Measurements from ENCODE around the gene SYT5.
"Not testable (repeated sequence)": the region's sequence is repeated elsewhere in the genome, so short reads cannot be mapped to it uniquely, and the experiment has no call there.

The SYT5 gene

DNA sequence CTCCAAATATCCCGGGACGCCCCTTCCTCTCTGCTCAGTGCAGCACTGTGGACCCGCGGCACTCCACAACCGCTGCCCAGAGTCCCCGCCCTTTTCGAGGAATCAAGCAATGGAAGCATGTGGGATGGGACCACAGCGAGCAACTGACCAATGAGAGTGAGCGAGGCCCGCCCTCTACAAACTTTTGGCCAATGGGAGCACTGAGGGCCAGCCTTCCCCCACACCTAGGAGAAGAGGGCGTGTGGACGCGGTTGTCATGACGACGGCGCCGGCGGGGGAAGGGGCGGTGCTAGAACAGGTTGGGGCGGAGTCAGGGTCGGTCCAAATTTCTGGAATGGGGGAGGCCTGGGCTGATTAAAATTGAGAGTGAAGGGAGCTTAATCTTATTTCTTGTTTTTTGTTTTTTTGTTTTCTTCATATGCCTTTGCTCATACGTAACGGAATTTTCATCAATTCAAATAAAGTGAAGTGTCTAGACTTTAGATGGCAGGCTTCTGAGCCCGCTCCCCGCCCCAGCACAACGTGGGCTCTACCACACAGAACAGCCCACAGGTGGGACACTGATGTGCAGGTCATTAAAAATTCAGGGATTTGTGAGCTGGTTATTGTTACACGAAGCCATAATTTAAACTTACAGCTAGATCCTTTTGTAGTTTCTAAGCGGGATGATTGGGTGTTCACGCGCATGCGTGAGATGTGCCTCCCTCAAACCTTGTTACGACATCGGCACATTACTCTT lies 13.4 kb downstream of the SYT5 start, which contains the start of gene DNAAF3:
TSS of gene DNAAF3 (minus strand) at position 84 of the 739 bp plus-strand sequence. CDS start 200 bp downstream, outside the sequence.
- peak; percentile 99 for DNase-seq

GRCh38 chr19:55165952-55166529 lies 14.0 kb downstream of the SYT5 start:
- peak; percentile 83 for DNase-seq

GRCh38 chr19:55161571-55162322 lies 18.3 kb downstream of the SYT5 start:
- DNase-seq: no peak

- DNase-seq: no peak
These were observed 19.1 kb downstream of the SYT5 start for GRCh38 chr19:55160986-55161365.

- DNase-seq: peak; percentile 96
These were observed 19.7 kb downstream of the SYT5 start for GRCh38 chr19:55160128-55160985.

- no peak for DNase-seq
These were observed 21.0 kb downstream of the SYT5 start for GRCh38 chr19:55158848-55159749.

DNA sequence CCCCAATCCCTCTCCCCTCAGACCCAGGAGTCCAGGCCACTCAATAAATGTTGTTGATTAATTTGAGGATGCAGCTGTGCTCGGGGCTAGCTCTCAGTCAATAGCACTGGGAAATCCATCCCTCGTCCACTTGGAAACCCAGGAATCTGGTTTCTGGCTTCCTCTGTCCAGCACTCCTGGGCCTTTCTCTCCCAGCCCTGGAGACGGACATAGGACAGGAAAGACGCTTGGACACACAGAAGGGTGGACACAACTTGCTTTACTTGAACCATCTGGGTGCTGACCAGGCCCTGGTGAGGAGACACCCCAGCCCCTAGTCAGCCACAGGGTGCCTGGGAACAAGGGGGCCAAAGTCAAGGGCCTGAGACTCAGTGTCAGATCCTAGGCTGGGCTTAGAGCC lies 21.7 kb downstream of the SYT5 start:
- DNase-seq: no peak

DNA sequence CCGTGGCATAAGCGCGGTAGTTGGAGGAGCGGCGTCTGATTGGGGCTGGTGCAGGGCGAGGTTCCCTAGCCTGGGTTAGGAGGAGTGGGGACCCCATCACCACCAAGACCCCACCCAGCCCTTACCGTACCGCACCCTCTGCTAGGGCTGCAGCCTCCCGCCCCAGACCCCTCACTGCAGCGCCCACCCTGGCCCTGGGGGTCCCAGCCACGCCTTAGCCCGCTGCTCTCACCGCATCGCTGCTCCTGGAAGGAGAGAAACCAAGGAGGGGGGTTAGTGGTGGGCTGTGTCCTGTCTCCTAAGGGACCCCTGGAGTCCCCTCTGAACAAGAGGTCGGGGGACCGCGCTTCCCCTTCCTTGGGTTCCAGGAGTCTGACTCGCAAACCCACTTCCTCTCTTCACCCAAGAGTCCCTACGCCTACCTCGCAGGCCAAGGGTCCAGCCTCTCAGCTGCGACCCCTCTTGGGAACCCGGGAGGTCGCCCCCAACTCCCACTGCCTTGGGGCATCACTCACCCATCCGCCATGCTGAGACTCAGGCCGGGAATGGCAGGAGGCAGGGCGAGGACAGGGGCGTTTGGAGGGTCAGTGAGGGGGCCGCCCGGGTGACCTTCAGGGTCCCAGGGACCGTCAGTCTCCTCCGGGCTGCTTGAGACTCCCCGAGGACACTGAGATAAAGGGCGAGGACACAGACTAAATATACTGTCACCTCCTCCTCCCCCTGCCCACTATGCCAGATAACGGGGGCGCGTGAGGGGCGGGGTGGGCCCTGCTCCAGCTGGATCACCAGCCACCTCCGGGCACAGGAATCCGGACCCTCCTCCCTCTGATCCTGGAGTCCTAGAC lies 22.8 kb downstream of the SYT5 start, which contains the start of gene TNNI3:
TSS of gene TNNI3 (minus strand) at position 669 of the 845 bp plus-strand sequence. CDS start at position 526, 143 bp downstream.
- DNase-seq: no peak

GRCh38 chr19:55156202-55157063 lies 23.7 kb downstream of the SYT5 start:
- peak; percentile 96 for DNase-seq

DNA sequence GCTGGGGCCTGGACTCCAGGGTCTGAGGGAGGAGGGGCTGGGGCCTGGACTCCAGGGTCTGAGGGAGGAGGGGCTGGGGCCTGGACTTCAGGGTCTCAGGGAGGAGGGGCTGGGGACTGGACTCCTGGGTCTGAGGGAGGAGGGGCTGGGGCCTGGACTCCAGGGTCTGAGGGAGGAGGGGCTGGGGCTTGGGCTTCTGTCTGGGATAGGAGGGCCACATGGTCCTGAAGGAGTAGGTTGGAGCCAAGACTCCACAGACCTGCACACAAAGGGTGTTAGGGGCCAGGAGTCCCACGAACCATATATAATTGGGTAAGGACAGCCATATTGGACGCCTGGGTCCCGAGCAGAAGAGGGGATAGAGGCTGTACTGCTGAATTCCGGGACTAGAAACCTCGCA lies 24.3 kb downstream of the SYT5 start:
- not testable (repeated sequence) for DNase-seq

DNA sequence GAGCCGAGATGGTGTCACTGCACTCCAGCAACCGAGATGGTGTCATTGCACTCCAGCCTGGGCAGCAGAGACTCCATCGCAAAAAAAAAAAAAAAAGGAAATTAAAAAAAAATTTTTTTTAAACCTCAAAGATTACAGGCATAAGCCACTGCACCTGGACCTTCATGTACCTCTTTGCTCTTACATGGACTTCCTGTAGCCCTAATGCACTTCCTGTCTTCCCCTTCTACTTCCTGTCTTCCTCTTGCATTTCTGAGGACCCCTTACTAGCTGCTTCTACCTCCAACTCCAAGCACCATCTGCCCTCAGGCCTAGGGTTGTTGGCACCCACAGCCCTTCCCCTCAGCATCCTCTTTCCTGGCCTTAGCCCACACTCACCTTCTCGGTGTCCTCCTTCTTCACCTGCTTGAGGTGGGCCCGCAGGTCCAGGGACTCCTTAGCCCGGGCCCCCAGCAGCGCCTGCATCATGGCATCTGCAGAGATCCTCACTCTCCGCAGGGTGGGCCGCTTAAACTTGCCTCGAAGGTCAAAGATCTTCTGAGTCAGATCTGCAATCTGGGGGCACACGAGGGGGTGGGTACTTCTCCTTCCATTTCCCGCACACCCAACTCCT lies 26.3 kb downstream of the SYT5 start:
- DNase-seq: no peak

DNA sequence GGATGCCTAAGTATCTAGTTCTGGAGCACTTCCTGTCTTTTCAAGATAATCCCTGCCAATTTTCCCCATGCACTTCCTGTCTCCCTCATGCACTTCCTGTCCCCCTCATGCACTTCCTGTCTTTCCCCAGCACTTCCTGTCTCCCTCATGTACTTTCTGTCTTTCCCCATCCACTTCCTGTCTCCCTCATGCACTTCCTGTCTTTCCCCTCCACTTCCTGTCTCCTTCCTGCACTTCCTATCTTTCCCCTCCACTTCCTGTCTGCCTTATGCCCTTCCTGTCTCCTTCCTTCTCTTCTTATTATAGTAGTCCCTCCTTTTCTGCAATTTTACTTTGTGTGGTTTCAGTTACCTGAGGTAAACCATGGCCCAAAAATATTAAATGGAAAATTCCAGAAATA lies 28.1 kb downstream of the SYT5 start:
- no peak for DNase-seq

- no peak for DNase-seq
These were observed 30.7 kb downstream of the SYT5 start, which contains the start of gene TNNT1 for GRCh38 chr19:55149078-55150003. TNNT1 (minus strand) TSS chr19:55149206; CDS start chr19:55147157, 2,049 bp downstream.

- no peak for DNase-seq
These were observed 32.4 kb downstream of the SYT5 start for GRCh38 chr19:55147545-55148251.

GRCh38 chr19:55146705-55147273 lies 33.3 kb downstream of the SYT5 start:
- DNase-seq: peak; percentile 82

DNA sequence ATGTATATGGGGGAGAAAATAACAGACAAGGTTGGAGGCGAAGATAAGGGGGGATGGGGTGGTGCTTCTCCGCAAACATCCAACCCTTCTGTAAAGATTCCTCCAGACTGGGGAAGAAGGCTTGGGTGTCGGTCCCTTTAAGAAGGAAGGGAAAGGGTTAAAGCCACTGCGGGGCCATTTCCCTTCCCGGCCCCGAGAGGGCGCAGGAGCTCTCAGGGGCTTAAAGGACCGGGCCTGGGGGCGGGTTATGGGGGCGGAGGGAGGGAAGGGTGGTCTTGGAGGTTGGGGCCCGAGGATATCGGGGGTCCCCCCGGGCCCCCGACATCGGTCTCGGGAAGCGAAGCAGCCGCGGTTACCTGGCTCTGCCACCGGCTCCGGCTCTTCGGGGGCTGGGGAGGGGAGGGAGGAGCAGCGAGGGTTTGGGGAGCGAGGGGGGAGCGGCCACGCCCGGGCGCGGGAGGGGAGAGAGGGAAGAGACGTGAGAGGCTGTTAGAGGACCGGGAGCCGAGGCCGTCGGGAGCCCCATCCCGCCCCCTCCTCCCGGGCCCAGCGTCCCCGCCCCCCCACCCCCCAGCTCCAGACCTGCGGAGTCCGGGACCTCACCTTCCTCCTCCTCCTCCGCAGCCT lies 33.9 kb downstream of the SYT5 start:
- peak; percentile 67 for DNase-seq

Data from NCI-H748 treated with DMSO at 0.1 percent for 48 hours (cell line).